ENCODE results near the gene ARMC8.

ARMC8 gene

DNA sequence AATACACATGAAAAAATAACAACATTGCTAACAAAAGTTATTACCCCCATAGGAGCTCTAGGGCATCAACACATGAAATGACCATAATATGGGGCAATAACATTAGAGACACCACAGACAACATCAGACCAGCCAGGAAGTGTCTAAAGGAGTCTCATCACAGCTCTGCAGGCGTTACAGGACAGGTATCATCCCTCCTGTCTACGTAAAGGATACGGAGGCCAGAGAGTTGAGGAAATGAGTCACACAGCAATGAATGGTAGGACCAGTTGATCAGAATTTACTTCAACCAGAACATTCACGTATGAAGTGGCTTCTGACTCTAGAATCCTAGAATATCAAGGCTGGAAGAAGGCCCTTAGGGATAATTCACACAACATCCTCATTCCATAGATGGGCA is 140.7 kb downstream of the ARMC8 start:
- no peak for DNase-seq (ENCODE audit: low read depth)
- no peak overlapping the region for H3K4me3 ChIP-seq (ENCODE audit: low read depth, low read length)
- TF ChIP-seq CTCF (IDR thresholded peaks at IDR 0.05; ENCODE audit: insufficient read depth, low read depth, low read length, missing control alignments): no peak

GRCh38 chr3:138328341-138328740 is 141.2 kb downstream of the ARMC8 start:
- TF ChIP-seq CTCF (IDR thresholded peaks at IDR 0.05; ENCODE audit: insufficient read depth, low read depth, low read length, missing control alignments): no peak
- no peak for DNase-seq (ENCODE audit: low read depth)

GRCh38 chr3:138329127-138329983 is 142.3 kb downstream of the ARMC8 start, which contains the start of gene NME9:
Gene NME9 (minus strand): TSS chr3:138329851. CDS start chr3:138329335, 516 bp downstream.
- H3K4me3 ChIP-seq (ENCODE audit: low read depth, low read length): peak within 1 kb of the TSS; percentile 59
- peak; percentile 63 for TF ChIP-seq CTCF (IDR thresholded peaks at IDR 0.05; ENCODE audit: insufficient read depth, low read depth, low read length, missing control alignments)
- DNase-seq (ENCODE audit: low read depth): peak; percentile 73

More at GRCh38 chr3:138328341-138328740, 141.2 kb downstream of the ARMC8 start:
- no peak overlapping the region for H3K4me3 ChIP-seq (ENCODE audit: low read depth, low read length)

DNA sequence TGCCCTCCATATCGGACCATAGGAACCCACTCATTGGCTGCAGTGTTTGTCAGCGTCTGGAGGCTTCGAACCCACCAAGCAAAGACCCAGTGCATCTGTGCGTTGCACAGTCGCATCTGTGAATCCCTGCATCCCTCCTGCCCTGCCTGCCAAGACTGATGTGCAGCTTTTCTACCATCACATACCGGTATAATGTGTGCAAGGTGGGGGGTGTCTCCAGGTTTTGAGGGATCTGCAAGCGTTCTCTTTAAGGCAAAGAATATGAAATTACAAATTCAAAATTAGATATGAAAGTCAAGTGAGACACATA is 142.8 kb downstream of the ARMC8 start:
- no peak for TF ChIP-seq CTCF (IDR thresholded peaks at IDR 0.05; ENCODE audit: insufficient read depth, low read depth, low read length, missing control alignments)
- DNase-seq (ENCODE audit: low read depth): no peak
- H3K4me3 ChIP-seq (ENCODE audit: low read depth, low read length): no peak overlapping the region; the same call in 1 of the 2 replicates

- peak; percentile 19 for DNase-seq (ENCODE audit: low read depth)
- no peak overlapping the region for H3K4me3 ChIP-seq (ENCODE audit: low read depth, low read length)
- peak; percentile 0 for TF ChIP-seq CTCF (IDR thresholded peaks at IDR 0.05; ENCODE audit: insufficient read depth, low read depth, low read length, missing control alignments)
Observed at GRCh38 chr3:138331143-138331894, 144.2 kb downstream of the ARMC8 start.

- DNase-seq (ENCODE audit: low read depth): peak; percentile 32
- peak; percentile 31 for TF ChIP-seq CTCF (IDR thresholded peaks at IDR 0.05; ENCODE audit: insufficient read depth, low read depth, low read length, missing control alignments)
- no peak overlapping the region for H3K4me3 ChIP-seq (ENCODE audit: low read depth, low read length)
Observed at GRCh38 chr3:138332472-138333073, 145.5 kb downstream of the ARMC8 start.
